Natural killer cell (primary cell): ENCODE data around the gene CDNF. TPM values are rescaled to one million over a fixed set of nuclear protein-coding genes. Genes with fewer than 3 reads are reported as not detected.
"Not testable (repeated sequence)": the region's sequence is repeated elsewhere in the genome, so short reads cannot be mapped to it uniquely, and the experiment has no call there.

Source experiments
- ATAC-seq, 3 donors: fragments of 150-1000 bp in 2 of 3; fragments of 200-7000 bp in 1 of 3; cut with Tn5 transposase; 1 replicate in 1 of 3; 2 replicates in 2 of 3; pipeline ENCODE4 v1.10.0; 2021; ENCODE audit warnings: mild to moderate bottlenecking in 2 of 3, moderate library complexity in 2 of 3
- DNase-seq, 2 donors: peaks; one replicate each; pipeline versions ENCODE4 v3.0.0 to v3.0.0-alpha.2; 2013 to 2021; ENCODE audit warnings: mixed read lengths in 1 of 2
- H3K27ac ChIP-seq: one replicate; pipeline ENCODE4 v1.5.1; 2013; ENCODE audit warnings: mild to moderate bottlenecking, low read length
- H3K27me3 ChIP-seq: one replicate; pipeline ENCODE4 v1.6.1; 2013; ENCODE audit warnings: low read length; ENCODE audit not compliant: control insufficient read depth, insufficient read depth
- H3K36me3 ChIP-seq: one replicate; pipeline ENCODE4 v1.6.1; 2013; ENCODE audit warnings: low read length; ENCODE audit not compliant: control insufficient read depth, insufficient read depth
- H3K4me1 ChIP-seq: one replicate; pipeline ENCODE4 v1.6.1; 2013; ENCODE audit warnings: low read length; ENCODE audit not compliant: control insufficient read depth, insufficient read depth
- H3K4me3 ChIP-seq: one replicate; pipeline ENCODE4 v1.5.1; 2013; ENCODE audit warnings: low read length
- H3K9me3 ChIP-seq: one replicate; pipeline ENCODE4 v1.6.1; 2013; ENCODE audit warnings: low read length; ENCODE audit not compliant: control insufficient read depth, insufficient read depth
- H3K27ac Mint-ChIP-seq, 2 donors: one replicate each; pipeline ENCODE4 v1.8.0; 2022; ENCODE audit warnings: mild to moderate bottlenecking in 2 of 2, mixed read lengths in 2 of 2, moderate library complexity in 1 of 2
- H3K27me3 Mint-ChIP-seq, 2 donors: one replicate each; pipeline ENCODE4 v1.8.0; 2022; ENCODE audit warnings: low read depth in 2 of 2, mixed read lengths in 2 of 2
- H3K36me3 Mint-ChIP-seq: one replicate; pipeline ENCODE4 v1.8.0; 2022; ENCODE audit warnings: mixed read lengths
- H3K4me1 Mint-ChIP-seq, 2 donors: one replicate each; pipeline ENCODE4 v1.8.0; 2022; ENCODE audit warnings: mixed read lengths in 2 of 2
- H3K4me3 Mint-ChIP-seq: one replicate; pipeline ENCODE4 v1.8.0; 2022; ENCODE audit warnings: mild to moderate bottlenecking, moderate library complexity, mixed read lengths
- H3K9me3 Mint-ChIP-seq, 2 donors: one replicate each; pipeline ENCODE4 v1.8.0; 2022; ENCODE audit warnings: mixed read lengths in 2 of 2
- CTCF ChIP-seq: fragments of 200-600 bp; IDR thresholded peaks from one replicate; pipeline ENCODE4 v1.8.0; 2022; ENCODE audit warnings: antibody characterized with exemption
- WGBS: methylation state at CpG from one replicate; pipeline ENCODE4 v1.1.7; 2013; ENCODE audit warnings: missing lambda C conversion rate; ENCODE audit not compliant: insufficient coverage; 5-methylcytosine and 5-hydroxymethylcytosine counted together
- intact Hi-C: fragments of 100-400 bp; cut with micrococcal nuclease; formaldehyde crosslinking; loops from one replicate; pipeline ENCODE4 v1.14.2; 2022
- total RNA-seq, 4 donors: library from RNA; stranded (reverse); fragments of 120-200 nt in 1 of 4; gene quantifications; one replicate each; pipeline versions ENCODE4 v1.2.3 to v1.2.4, GENCODE V29; 2013 to 2022

Gene CDNF
- total RNA-seq, 3 donors from 2014 or later (not counting 1 experiment from before 2014, with no cell fraction given) = 1.8 to 2.2 (median 1.9) TPM

DNA sequence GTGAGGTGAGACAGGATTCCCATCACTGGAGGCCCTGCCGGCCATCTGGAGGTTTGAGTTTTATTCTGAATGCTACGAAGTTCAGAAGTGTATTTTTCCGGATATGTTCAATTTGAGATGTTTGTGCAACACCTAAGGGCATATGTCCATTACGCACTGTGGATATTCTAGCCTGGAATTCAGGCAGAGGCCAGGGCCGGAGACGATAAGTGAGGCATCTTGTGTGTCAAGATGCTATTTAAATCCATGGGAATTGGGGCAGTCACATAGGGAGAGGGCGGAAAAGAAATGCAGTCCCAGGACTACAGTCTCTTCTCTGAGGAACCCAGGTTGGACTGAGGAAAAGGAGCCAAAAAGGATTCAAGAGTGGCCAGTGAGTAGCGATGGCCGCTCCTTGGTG is 38.9 kb upstream of the CDNF start:
- Histone ChIP-seq H3K9me3 (no peaks in the 10 kb centered on the region), H3K27me3 (no peaks in the 10 kb centered on the region), H3K4me1 (peaks cover 15% of the 10 kb centered on the region), H3K4me3 (no peak overlapping the region), H3K27ac (no peak overlapping the region), H3K36me3 (no peaks in the 10 kb centered on the region)
- no peaks in the 10 kb centered on the region for H3K36me3 Mint-ChIP-seq
- DNase-seq = no peak
- no peaks in the 10 kb centered on the region for H3K27me3 Mint-ChIP-seq
- TF ChIP-seq CTCF = no peak
- intact Hi-C loops = loop anchor here (5.0 kb wide), 2 partner anchors 76 to 324 kb away; partner anchors contain the start of gene DCLRE1C
- WGBS = 97% methylated on average over 9 of the region's 9 CpGs
- H3K9me3 Mint-ChIP-seq = no peaks in the 10 kb centered on the region
- peak overlapping the region; percentile 90 for H3K4me3 Mint-ChIP-seq
- H3K27ac Mint-ChIP-seq = peak overlapping the region in 1 of 2 donors; percentile 65
- no peak for ATAC-seq
- peaks cover 26 to 28% of the 10 kb centered on the region in 2 donors for H3K4me1 Mint-ChIP-seq

- WGBS = 97% methylated on average over 12 of the region's 12 CpGs
- Mint-ChIP-seq H3K4me3 (peak overlapping the region; percentile 90), H3K27ac (peak overlapping the region in 1 of 2 donors; percentile 65)
Observed at GRCh38 chr10:14875941-14876340, 38.1 kb upstream of the CDNF start.

DNA sequence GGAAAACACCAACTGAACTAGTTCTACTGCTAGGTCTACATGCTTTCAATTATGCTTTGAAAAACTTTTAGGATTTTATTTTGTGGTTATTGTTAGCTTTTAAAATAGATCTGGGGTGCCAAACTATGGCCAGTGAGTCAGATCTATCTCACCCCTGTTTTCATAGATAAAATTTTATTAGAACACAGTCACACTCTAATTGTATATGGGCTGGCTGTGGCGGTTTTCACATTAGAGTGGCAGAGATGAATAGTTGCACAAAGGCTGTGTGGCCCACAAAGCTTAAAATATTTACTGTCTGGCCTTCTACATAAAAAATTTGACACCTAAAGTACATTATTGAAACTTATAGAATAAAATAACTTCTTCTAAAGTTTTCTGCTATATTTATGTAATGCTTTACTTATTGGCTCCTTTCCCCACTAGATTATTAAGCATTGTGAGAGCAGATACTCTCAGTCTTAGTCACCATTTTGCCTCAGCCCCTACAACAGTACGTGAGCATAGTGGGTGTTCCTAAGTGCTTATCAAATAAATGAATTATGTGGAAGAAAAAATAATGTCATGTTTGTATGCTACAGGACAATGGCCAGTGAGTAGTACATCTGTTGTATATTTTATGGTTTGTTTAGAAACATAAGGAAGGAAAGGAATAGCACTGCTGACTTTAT is 35.4 kb upstream of the CDNF start:
- Histone ChIP-seq H3K27ac (no peak overlapping the region), H3K36me3 (peaks cover 29% of the 10 kb centered on the region), H3K4me1 (peaks cover 10% of the 10 kb centered on the region), H3K4me3 (no peak overlapping the region), H3K27me3 (no peaks in the 10 kb centered on the region), H3K9me3 (no peaks in the 10 kb centered on the region)
- Mint-ChIP-seq H3K36me3 (no peaks in the 10 kb centered on the region), H3K9me3 (no peaks in the 10 kb centered on the region), H3K4me1 (peaks cover 14 to 16% of the 10 kb centered on the region in 2 donors), H3K27me3 (no peaks in the 10 kb centered on the region), H3K27ac (no peak overlapping the region), H3K4me3 (no peak overlapping the region)
- DNase-seq (no peak), ATAC-seq (no peak)
- WGBS = 83% methylated on average over 1 of the region's 2 CpGs
- no peak for TF ChIP-seq CTCF
- intact Hi-C loops = no loop called here

More at GRCh38 chr10:14875941-14876340, 38.1 kb upstream of the CDNF start:
- no peaks in the 10 kb centered on the region for H3K27me3 ChIP-seq
- DNase-seq (no peak), ATAC-seq (no peak)
- intact Hi-C loops = loop anchor here (5.0 kb wide), 2 partner anchors 76 to 324 kb away; partner anchors contain the start of gene DCLRE1C
- H3K4me3 ChIP-seq = no peak overlapping the region
- H3K36me3 Mint-ChIP-seq = no peaks in the 10 kb centered on the region
- H3K27me3 Mint-ChIP-seq = no peaks in the 10 kb centered on the region
- H3K27ac ChIP-seq = no peak overlapping the region
- peaks cover 15% of the 10 kb centered on the region for H3K4me1 ChIP-seq
- TF ChIP-seq CTCF = no peak
- H3K9me3 ChIP-seq = no peaks in the 10 kb centered on the region
- no peaks in the 10 kb centered on the region for H3K9me3 Mint-ChIP-seq
- peaks cover 26 to 28% of the 10 kb centered on the region in 2 donors for H3K4me1 Mint-ChIP-seq
- H3K36me3 ChIP-seq = peaks cover 7% of the 10 kb centered on the region

GRCh38 chr10:14864871-14865270 is 27.0 kb upstream of the CDNF start:
- H3K27ac Mint-ChIP-seq, H3K9me3 Mint-ChIP-seq, H3K9me3 ChIP-seq, H3K36me3 Mint-ChIP-seq, H3K27ac ChIP-seq, ATAC-seq, H3K27me3 Mint-ChIP-seq, H3K4me3 Mint-ChIP-seq, intact Hi-C loops, H3K27me3 ChIP-seq, H3K4me1 ChIP-seq, DNase-seq, H3K4me1 Mint-ChIP-seq, H3K4me3 ChIP-seq: not testable (repeated sequence)
- peaks cover 30% of the 10 kb centered on the region for H3K36me3 ChIP-seq
- WGBS = no CpG with 5 or more reads among the region's 3 CpGs

DNA sequence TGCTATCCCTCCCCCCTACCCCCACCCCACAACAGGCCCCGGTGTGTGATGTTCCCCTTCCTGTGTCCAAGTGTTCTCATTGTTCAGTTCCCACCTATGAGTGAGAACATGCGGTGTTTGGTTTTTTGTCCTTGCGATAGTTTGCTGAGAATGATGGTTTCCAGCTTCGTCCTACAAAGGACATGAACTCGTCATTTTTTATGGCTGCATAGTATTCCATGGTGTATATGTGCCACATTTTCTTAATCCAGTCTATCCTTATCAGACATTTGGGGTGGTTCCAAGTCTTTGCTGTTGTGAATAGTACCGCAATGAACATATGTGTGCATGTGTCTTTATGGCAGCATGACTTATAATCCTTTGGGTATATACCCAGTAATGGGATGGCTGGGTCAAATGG is 26.6 kb upstream of the CDNF start:
- H3K27me3 ChIP-seq, H3K4me3 ChIP-seq, H3K36me3 Mint-ChIP-seq, H3K4me1 ChIP-seq, H3K4me1 Mint-ChIP-seq, H3K9me3 ChIP-seq, H3K9me3 Mint-ChIP-seq, intact Hi-C loops, H3K4me3 Mint-ChIP-seq, H3K27me3 Mint-ChIP-seq, H3K27ac Mint-ChIP-seq, ATAC-seq, H3K27ac ChIP-seq, DNase-seq: not testable (repeated sequence)
- peaks cover 26% of the 10 kb centered on the region for H3K36me3 ChIP-seq
- WGBS = 97% methylated on average over 3 of the region's 6 CpGs
